NCI-H524 (cell line): ENCODE results near the gene ZNF629.
A peak's percentile ranks its signal among the peaks of the same experiment; 100 is the strongest.
"Not testable (repeated sequence)": the region's sequence is repeated elsewhere in the genome, so short reads cannot be mapped to it uniquely, and the experiment has no call there.

Experiments
- DNase-seq, 2 experiments: peaks; one replicate each; lab custom pipeline; 2025; lab: John Stamatoyannopoulos, UW

ZNF629 gene

GRCh38 chr16:30786936-30787612, at the start of gene ZNF629:
Gene ZNF629 (minus strand): TSS chr16:30787205. CDS start chr16:30784482, 2,723 bp downstream.
- peak; percentile 52 to 82 for DNase-seq

- DNase-seq, result no peak
These were observed 47.2 kb upstream of the ZNF629 start for GRCh38 chr16:30834130-30834740.

GRCh38 chr16:30830072-30830417, 43.0 kb upstream of the ZNF629 start:
- DNase-seq, result no peak

- no peak for DNase-seq
These were observed 42.4 kb upstream of the ZNF629 start for GRCh38 chr16:30829130-30830071.

- no peak for DNase-seq
These were observed 34.9 kb upstream of the ZNF629 start for GRCh38 chr16:30821891-30822290.

GRCh38 chr16:30821441-30821840, 34.4 kb upstream of the ZNF629 start:
- DNase-seq, result not testable (repeated sequence)

- no peak for DNase-seq
These were observed 34.0 kb upstream of the ZNF629 start for GRCh38 chr16:30820952-30821421.

GRCh38 chr16:30816769-30817168, 29.8 kb upstream of the ZNF629 start:
- DNase-seq, result no peak

- no peak for DNase-seq
These were observed 26.8 kb upstream of the ZNF629 start for GRCh38 chr16:30813821-30814189.

GRCh38 chr16:30809675-30810074, 22.7 kb upstream of the ZNF629 start:
- not testable (repeated sequence) for DNase-seq

- not testable (repeated sequence) for DNase-seq
These were observed 22.0 kb upstream of the ZNF629 start for GRCh38 chr16:30808890-30809426.

GRCh38 chr16:30808146-30808545, 21.1 kb upstream of the ZNF629 start:
- DNase-seq, result no peak

GRCh38 chr16:30805370-30806169, 18.6 kb upstream of the ZNF629 start:
- DNase-seq, result peak; percentile 73 to 87

- no peak for DNase-seq
These were observed 18.0 kb upstream of the ZNF629 start for GRCh38 chr16:30805056-30805369.

- DNase-seq, result no peak
These were observed 15.9 kb upstream of the ZNF629 start for GRCh38 chr16:30802936-30803335.

GRCh38 chr16:30797670-30798309, 10.8 kb upstream of the ZNF629 start:
- peak in 1 of 2 experiments; percentile 37 for DNase-seq

- no peak for DNase-seq
These were observed 7.6 kb upstream of the ZNF629 start for GRCh38 chr16:30794634-30795033.

- no peak for DNase-seq
These were observed 6.6 kb upstream of the ZNF629 start for GRCh38 chr16:30793508-30794069.

- no peak for DNase-seq
These were observed 791 bp upstream of the ZNF629 start for GRCh38 chr16:30787613-30788378.
